ENCODE results near the gene ZC3H10. TPM values are rescaled to one million over a fixed set of nuclear protein-coding genes. Genes with fewer than 3 reads are reported as not detected.

Gene ZC3H10
- total RNA-seq, 1 experiment from 2014 or later = 4.4 TPM

- H3K27me3 ChIP-seq (ENCODE audit: insufficient read depth, low read depth) = no peaks in the 10 kb centered on the region
- H3K79me2 ChIP-seq (ENCODE audit: low read depth) = peaks cover 6% of the 10 kb centered on the region; the same call in 1 of the 2 replicates
- TF ChIP-seq EZH2 (IDR thresholded peaks at IDR 0.05; ENCODE audit: low read depth) (no peak), CTCF (conservative IDR thresholded peaks at IDR 0.05) (no peak)
- no peaks in the 10 kb centered on the region for H3K9me2 ChIP-seq (ENCODE audit: insufficient read depth)
- intact Hi-C loops (cut with micrococcal nuclease; ENCODE audit: unreplicated experiment) = no loop called here
- no peaks in the 10 kb centered on the region for H4K20me1 ChIP-seq (ENCODE audit: insufficient read depth)
- H3K4me2 ChIP-seq = peak overlapping the region; percentile 27
- peaks cover 11% of the 10 kb centered on the region; the same call in 1 of the 2 replicates for H3K36me3 ChIP-seq (ENCODE audit: low read depth)
- peaks cover 18% of the 10 kb centered on the region for H3F3A ChIP-seq (ENCODE audit: insufficient read depth, low read depth)
- POLR2A ChIA-PET (ENCODE audit: unreplicated experiment) = no interaction called here
- no peaks in the 10 kb centered on the region for H3K9me3 ChIP-seq (ENCODE audit: insufficient read depth, low read depth)
- no peak overlapping the region for H3K27ac ChIP-seq
- peaks cover 31% of the 10 kb centered on the region for H3K4me1 ChIP-seq (replicated peaks; ENCODE audit: insufficient read depth)
- no peak overlapping the region for H2AFZ ChIP-seq
- CTCF ChIA-PET = no interaction called here
- BruUV-seq (replicated peaks) = no TSS peak
- peak in 1 of 2 experiments; percentile 52 for DNase-seq
- H3K4me3 ChIP-seq = no peak overlapping the region
These were observed 12.8 kb downstream of the ZC3H10 start for GRCh38 chr12:56130876-56131275.

- H3K36me3 ChIP-seq (ENCODE audit: low read depth) = peaks cover 17% of the 10 kb centered on the region; the same call in 1 of the 2 replicates
- intact Hi-C loops (cut with micrococcal nuclease; ENCODE audit: unreplicated experiment) = no loop called here
These were observed 16.8 kb downstream of the ZC3H10 start for GRCh38 chr12:56134897-56135296.

DNA sequence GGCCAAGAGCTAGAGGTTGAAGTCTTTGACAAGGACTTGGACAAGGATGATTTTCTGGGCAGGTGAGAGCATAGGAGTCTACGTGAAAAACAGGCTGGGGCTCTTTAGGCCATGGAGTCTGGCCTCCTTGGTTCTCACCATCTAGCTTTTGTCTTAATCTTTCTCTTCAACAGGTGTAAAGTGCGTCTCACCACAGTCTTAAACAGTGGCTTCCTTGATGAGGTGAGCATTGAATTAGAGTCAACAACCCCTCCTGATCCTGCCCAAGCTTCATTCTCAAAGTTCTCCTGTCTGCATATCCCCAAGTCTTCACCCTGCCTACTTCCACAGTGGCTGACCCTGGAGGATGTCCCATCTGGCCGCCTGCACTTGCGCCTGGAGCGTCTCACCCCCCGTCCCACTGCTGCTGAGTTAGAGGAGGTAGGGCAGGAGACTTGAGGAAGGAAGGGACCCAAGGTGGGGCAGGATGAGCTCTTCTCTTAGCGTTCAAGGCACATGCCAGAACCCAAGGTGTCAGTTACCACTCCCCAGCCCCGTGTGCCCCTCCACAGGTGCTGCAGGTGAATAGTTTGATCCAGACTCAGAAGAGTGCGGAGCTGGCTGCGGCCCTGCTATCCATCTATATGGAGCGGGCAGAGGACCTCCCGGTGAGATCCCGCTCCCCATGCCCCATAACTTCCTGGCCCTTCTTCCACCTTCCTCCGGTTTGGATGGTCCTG, 19.9 kb downstream of the ZC3H10 start:
- intact Hi-C loops (cut with micrococcal nuclease; ENCODE audit: unreplicated experiment) = no loop called here
- H3K4me3 ChIP-seq = no peak overlapping the region
- no peaks in the 10 kb centered on the region for H3K27me3 ChIP-seq (ENCODE audit: insufficient read depth, low read depth)
- H3K4me2 ChIP-seq = no peak overlapping the region
- H2AFZ ChIP-seq = no peak overlapping the region
- no peak for TF ChIP-seq EZH2 (IDR thresholded peaks at IDR 0.05; ENCODE audit: low read depth)
- no peak for TF ChIP-seq CTCF (conservative IDR thresholded peaks at IDR 0.05)
- H3K4me1 ChIP-seq (replicated peaks; ENCODE audit: insufficient read depth) = no peaks in the 10 kb centered on the region
- ChIA-PET CTCF (no interaction called here), POLR2A (ENCODE audit: unreplicated experiment) (no interaction called here)
- BruUV-seq (replicated peaks) = no TSS peak
- no peaks in the 10 kb centered on the region for H3K9me2 ChIP-seq (ENCODE audit: insufficient read depth)
- no peaks in the 10 kb centered on the region for H3K9me3 ChIP-seq (ENCODE audit: insufficient read depth, low read depth)
- no peaks in the 10 kb centered on the region for H3F3A ChIP-seq (ENCODE audit: insufficient read depth, low read depth)
- no peaks in the 10 kb centered on the region for H4K20me1 ChIP-seq (ENCODE audit: insufficient read depth)
- DNase-seq = no peak
- H3K27ac ChIP-seq = no peak overlapping the region
- peaks cover 9% of the 10 kb centered on the region; the same call in 1 of the 2 replicates for H3K36me3 ChIP-seq (ENCODE audit: low read depth)
- no peaks in the 10 kb centered on the region for H3K79me2 ChIP-seq (ENCODE audit: low read depth)

More at GRCh38 chr12:56134897-56135296, 16.8 kb downstream of the ZC3H10 start:
- H3F3A ChIP-seq (ENCODE audit: insufficient read depth, low read depth) = no peaks in the 10 kb centered on the region
- no TSS peak for BruUV-seq (replicated peaks)
- H2AFZ ChIP-seq = no peak overlapping the region
- H3K9me2 ChIP-seq (ENCODE audit: insufficient read depth) = no peaks in the 10 kb centered on the region
- H3K79me2 ChIP-seq (ENCODE audit: low read depth) = no peaks in the 10 kb centered on the region
- H3K27ac ChIP-seq = no peak overlapping the region
- DNase-seq = peak in 1 of 2 experiments; percentile 11
- H3K9me3 ChIP-seq (ENCODE audit: insufficient read depth, low read depth) = no peaks in the 10 kb centered on the region
- H3K4me1 ChIP-seq (replicated peaks; ENCODE audit: insufficient read depth) = peaks cover 11% of the 10 kb centered on the region
- H3K4me3 ChIP-seq = no peak overlapping the region
- POLR2A ChIA-PET (ENCODE audit: unreplicated experiment) = no interaction called here
- no peaks in the 10 kb centered on the region for H4K20me1 ChIP-seq (ENCODE audit: insufficient read depth)
- CTCF ChIA-PET = no interaction called here
- TF ChIP-seq EZH2 (IDR thresholded peaks at IDR 0.05; ENCODE audit: low read depth) (no peak), CTCF (conservative IDR thresholded peaks at IDR 0.05) (no peak)
- H3K27me3 ChIP-seq (ENCODE audit: insufficient read depth, low read depth) = no peaks in the 10 kb centered on the region
- H3K4me2 ChIP-seq = no peak overlapping the region
